GM23248 (cell line): Measurements from ENCODE around the gene RAMACL.

Experiments used
- EZH2 ChIP-seq: fragments of 200-600 bp; sonication (generic); IDR thresholded peaks from 2 replicates; pipeline ENCODE4 v1.6.1; 2018; ENCODE audit warnings: antibody characterized with exemption, mild to moderate bottlenecking; ENCODE audit not compliant: insufficient read depth, poor library complexity, severe bottlenecking
- EZH2phosphoT487 ChIP-seq: fragments of 200-600 bp; sonication (generic); IDR thresholded peaks from 2 replicates; pipeline ENCODE4 v1.6.1; 2018; ENCODE audit warnings: antibody characterized with exemption, moderate library complexity, mild to moderate bottlenecking, low read depth; ENCODE audit not compliant: insufficient read depth

DNA sequence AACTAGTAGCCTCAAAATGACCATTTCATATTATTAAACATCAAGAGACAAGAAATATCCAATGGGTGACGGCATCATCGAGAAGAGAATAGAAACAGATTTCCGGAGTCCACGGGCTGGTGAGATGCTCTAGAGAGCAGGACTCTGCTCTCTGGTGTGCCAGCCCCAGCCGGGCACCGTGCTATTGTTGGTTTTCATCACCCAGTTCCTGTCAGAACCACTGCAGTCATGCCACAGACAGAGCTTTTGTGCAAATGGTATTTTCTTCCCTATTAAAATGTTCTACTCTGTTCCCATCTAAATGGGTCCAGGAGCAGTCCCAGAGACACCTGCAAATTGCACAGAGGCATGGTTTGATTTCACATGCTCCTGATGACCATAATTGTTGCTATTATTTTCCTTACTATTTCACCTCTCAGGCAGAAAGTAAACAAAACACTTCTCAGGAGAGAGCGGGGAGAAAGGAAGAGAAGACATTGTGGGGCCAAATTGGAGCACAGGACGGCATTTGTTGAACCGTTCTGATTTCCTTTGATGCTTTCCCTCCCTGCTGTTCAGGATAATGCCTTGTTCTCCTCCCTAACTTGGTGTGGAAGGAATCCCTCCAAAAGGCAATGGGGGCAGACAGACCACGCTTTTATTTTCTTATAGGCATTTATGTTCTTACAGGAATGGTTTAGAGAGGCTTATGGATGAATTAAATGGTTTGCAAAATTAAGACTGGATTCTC, 11.4 kb upstream of the RAMACL start:
- no peak for TF ChIP-seq EZH2
- no peak for TF ChIP-seq EZH2phosphoT487
